Aorta (tissue), 5 donors: ENCODE data around the gene PCNX2. TPM values are rescaled to one million over a fixed set of nuclear protein-coding genes. Genes with fewer than 3 reads are reported as not detected.

ENCODE experiments used
- ATAC-seq: fragments of 200-7000 bp; cut with Tn5 transposase; one replicate; pipeline ENCODE4 v1.9.1; 2022; ENCODE audit warnings: moderate library complexity; ENCODE audit not compliant: low FRiP score
- DNase-seq, 2 donors: peaks; one replicate each; pipeline ENCODE4 v3.0.0-alpha.2; 2020
- H3K27ac ChIP-seq, 2 donors: one replicate each; pipeline ENCODE4 v1.5.1; 2013; ENCODE audit warnings: low read length in 2 of 2, mild to moderate bottlenecking in 2 of 2, moderate library complexity in 2 of 2, control low read depth in 1 of 2, inconsistent platforms in 1 of 2, low read depth in 1 of 2
- H3K27me3 ChIP-seq, 2 donors: one replicate each; pipeline ENCODE4 v1.6.1; 2013; ENCODE audit warnings: control low read depth in 1 of 2, low read length in 1 of 2, mild to moderate bottlenecking in 1 of 2, moderate library complexity in 1 of 2; ENCODE audit not compliant: insufficient read depth in 2 of 2, control insufficient read depth in 1 of 2
- H3K36me3 ChIP-seq, 2 donors: one replicate each; pipeline ENCODE4 v1.6.1; 2013; ENCODE audit warnings: control low read depth in 1 of 2, low read length in 1 of 2, mild to moderate bottlenecking in 1 of 2; ENCODE audit not compliant: insufficient read depth in 2 of 2, control insufficient read depth in 1 of 2
- H3K4me1 ChIP-seq, 2 donors: one replicate each; pipeline ENCODE4 v1.6.1; 2013; ENCODE audit warnings: low read length in 2 of 2, control low read depth in 1 of 2, mild to moderate bottlenecking in 1 of 2, moderate library complexity in 1 of 2; ENCODE audit not compliant: insufficient read depth in 2 of 2, control insufficient read depth in 1 of 2
- H3K4me3 ChIP-seq, 2 donors: one replicate each; pipeline ENCODE4 v1.5.1; 2013; ENCODE audit warnings: low read length in 2 of 2, control low read depth in 1 of 2, mild to moderate bottlenecking in 1 of 2
- H3K9me3 ChIP-seq: one replicate; pipeline ENCODE4 v1.6.1; 2013; ENCODE audit warnings: mild to moderate bottlenecking, low read length; ENCODE audit not compliant: control insufficient read depth
- WGBS, 2 donors: extraction: QIAGEN DNeasy Blood & Tissue Kit; methylation state at CpG; one replicate each; pipeline ENCODE4 v1.1.7; 2013; 5-methylcytosine and 5-hydroxymethylcytosine counted together
- intact Hi-C, 2 donors: fragments of 100-400 bp; cut with DNase I; formaldehyde crosslinking; loops; one replicate each; pipeline versions ENCODE4 v1.14.2 to v1.15.0; 2022
- polyA plus RNA-seq, 2 donors: library from polyadenylated mRNA; stranded (reverse); fragments of 200-250 nt; gene quantifications; one replicate each; pipeline ENCODE4 v1.2.3, GENCODE V29; 2013
- total RNA-seq, 2 donors: library from RNA; stranded (reverse); fragmentation: NEBNext Ultra II Directional; extraction: Animal tissue kit (Norgen Biotek cat#: 25700); gene quantifications; one replicate each; pipeline ENCODE4 v1.2.1, GENCODE V29; 2021
- donor health status: healthy with polysubstance abuse.
- donor health status: Bipolar disorder and iron deficiency.
- donor health status: DM: no; HTN: no; CAD: no.
- donor health status: DM: no; HTN: no; CAD: no.
- donor health status: DM: yes; HTN: yes; CAD: no.

PCNX2 gene
- total and polyA plus RNA-seq, 4 donors, result 0.38 to 27.2 (median 20.1) TPM

DNA sequence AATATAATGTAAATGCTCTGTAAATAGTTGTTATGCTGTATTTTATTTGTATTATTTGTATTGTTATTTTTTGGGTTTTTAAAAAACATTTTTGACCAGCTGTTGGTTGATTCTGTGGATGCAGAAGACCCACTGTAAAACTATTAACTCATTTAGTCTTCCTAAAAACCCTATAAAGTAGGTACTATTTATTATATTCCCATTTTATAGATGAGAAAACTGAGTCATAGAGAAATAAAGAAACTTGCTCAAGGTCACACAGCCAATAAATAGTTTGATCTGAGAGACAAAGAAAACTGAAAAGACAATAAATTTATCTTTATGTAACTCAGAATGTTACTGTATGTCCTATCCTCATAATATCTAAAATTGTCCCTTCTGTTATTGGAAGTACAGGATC, 30.8 kb upstream of the PCNX2 start:
- no peak overlapping the region for H3K4me3 ChIP-seq
- ATAC-seq, result no peak
- no peak overlapping the region for H3K27ac ChIP-seq
- H3K9me3 ChIP-seq, result no peaks in the 10 kb centered on the region
- no peak for DNase-seq
- H3K36me3 ChIP-seq, result no peaks in the 10 kb centered on the region
- intact Hi-C loops, result no loop called here
- H3K27me3 ChIP-seq, result no peaks in the 10 kb centered on the region
- no peaks in the 10 kb centered on the region for H3K4me1 ChIP-seq

DNA sequence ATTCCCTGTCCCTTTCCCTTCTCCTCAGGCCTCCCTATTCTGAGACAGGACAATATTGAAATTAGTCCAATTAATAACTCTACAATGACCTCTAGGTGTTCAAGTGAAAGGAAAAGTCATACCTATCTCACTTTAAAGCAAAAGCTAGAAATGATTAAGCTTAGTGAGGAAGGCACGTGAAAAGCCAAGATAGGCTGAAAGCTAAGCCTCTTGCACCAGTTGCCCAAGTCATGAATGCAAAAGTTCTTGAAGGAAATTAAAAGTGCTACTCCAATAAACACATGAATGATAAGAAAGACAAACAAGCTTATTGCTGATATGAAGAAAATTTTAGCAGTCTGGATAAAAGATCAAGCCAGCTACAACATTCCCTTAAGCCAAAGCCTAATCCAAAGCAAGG, 28.2 kb upstream of the PCNX2 start:
- Histone ChIP-seq H3K36me3 (no peaks in the 10 kb centered on the region), H3K4me1 (no peaks in the 10 kb centered on the region), H3K9me3 (no peaks in the 10 kb centered on the region), H3K27me3 (no peaks in the 10 kb centered on the region), H3K4me3 (no peak overlapping the region), H3K27ac (no peak overlapping the region)
- WGBS, 2 donors, result 45 to 67% methylated on average over 1 of the region's 1 CpG
- intact Hi-C loops, result no loop called here
- no peak for ATAC-seq
- DNase-seq, result no peak

DNA sequence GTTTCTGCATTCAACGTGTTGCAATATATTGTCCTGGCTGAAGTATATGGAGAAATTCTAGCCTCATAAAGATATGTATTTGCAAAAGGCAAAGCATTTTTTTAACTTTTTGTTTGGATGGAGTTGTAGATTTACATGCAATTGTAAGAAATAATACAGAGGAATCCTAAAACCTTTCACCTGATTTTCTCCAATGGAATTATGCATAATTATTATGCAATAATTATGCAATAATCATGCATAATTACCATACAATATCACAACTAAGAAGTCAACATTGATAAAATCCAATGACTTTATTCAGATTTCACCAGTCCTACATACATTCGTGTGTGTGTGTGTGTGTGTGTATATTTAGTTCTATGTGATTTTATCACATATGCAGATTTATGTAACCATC, 24.5 kb upstream of the PCNX2 start:
- Histone ChIP-seq H3K9me3 (no peaks in the 10 kb centered on the region), H3K4me1 (no peaks in the 10 kb centered on the region), H3K27me3 (no peaks in the 10 kb centered on the region), H3K27ac (no peak overlapping the region), H3K36me3 (no peaks in the 10 kb centered on the region), H3K4me3 (no peak overlapping the region)
- WGBS, 2 donors, result 76% methylated on average over 2 of the region's 2 CpGs
- intact Hi-C loops, result no loop called here
- ATAC-seq (no peak), DNase-seq (no peak)

DNA sequence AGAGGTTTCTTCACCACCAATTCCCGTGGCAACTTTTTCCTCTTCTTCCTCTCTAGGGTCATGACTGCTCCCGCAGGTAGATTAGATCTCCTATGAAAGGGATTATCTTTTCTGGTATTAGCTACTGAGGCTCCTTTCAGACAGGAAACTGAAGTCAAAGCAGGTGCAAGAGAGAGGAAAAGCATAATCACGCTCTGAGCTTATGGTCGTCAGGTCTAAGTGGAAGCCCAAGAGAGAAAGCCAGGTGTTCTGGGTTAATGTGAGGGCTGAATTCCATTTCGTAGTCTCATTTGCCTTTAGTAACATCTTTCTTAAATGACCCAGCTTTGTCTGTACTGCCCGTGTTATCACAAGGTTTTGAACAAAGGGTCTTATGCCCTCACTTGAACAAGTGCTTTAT, 23.7 kb upstream of the PCNX2 start:
- DNase-seq (no peak), ATAC-seq (no peak)
- 78 to 81% methylated on average over 6 of the region's 6 CpGs for WGBS, 2 donors
- H3K27me3 ChIP-seq, result no peaks in the 10 kb centered on the region
- no peak overlapping the region for H3K27ac ChIP-seq
- H3K36me3 ChIP-seq, result no peaks in the 10 kb centered on the region
- H3K9me3 ChIP-seq, result no peaks in the 10 kb centered on the region
- H3K4me1 ChIP-seq, result no peaks in the 10 kb centered on the region
- no peak overlapping the region for H3K4me3 ChIP-seq
- intact Hi-C loops, result no loop called here

DNA sequence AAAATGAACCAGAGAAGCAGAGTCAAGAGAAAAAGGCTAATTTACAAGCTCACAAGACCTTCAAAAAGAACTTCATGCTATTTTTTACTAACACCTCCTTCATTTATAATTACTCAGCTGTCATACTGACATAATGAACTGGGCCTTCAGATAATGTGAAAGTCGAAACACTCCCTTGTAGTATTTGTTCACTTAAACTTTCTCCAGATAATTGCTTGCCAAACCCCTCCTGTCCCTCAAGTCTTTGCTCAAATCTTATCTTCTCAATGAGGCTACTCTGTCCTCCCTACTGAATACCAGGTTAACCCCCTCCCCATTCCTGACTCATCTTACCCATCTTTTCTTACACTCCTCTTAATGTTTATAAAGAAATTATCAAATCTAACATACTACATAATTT, 20.9 kb upstream of the PCNX2 start:
- Histone ChIP-seq H3K27ac (no peak overlapping the region), H3K4me1 (no peaks in the 10 kb centered on the region), H3K27me3 (no peaks in the 10 kb centered on the region), H3K36me3 (no peaks in the 10 kb centered on the region), H3K9me3 (no peaks in the 10 kb centered on the region), H3K4me3 (no peak overlapping the region)
- ATAC-seq (no peak), DNase-seq (no peak)
- intact Hi-C loops, result no loop called here
- 50 to 70% methylated on average over 1 of the region's 1 CpG for WGBS, 2 donors

DNA sequence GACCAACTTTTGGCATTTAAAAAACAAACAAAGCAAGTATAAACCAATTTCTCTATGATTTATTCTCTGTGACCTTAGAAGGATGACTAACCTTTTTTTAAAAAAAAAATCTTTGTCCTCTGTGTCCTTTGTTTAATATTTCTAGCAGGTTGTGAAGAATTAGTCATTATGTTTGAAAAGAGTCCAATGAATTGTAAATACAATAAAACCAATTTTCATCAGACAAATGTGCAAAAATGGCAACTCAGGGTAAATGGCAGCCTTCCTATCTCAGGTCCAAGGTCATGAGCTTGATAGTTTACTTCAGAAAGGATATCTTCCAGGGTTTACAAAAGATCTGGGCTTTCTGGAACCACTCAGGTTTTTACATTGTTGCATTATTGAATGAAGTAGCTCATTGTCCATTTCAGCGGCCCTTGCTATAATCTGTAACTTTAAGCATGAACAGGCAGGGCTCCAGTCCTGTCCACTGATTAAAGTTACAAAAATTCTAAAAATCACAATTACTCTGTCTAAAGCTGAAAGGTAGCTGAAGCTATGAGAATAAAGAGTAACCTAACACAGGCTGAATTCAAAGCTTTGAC, 20.3 kb upstream of the PCNX2 start:
- no peak overlapping the region for H3K27ac ChIP-seq
- no peaks in the 10 kb centered on the region for H3K9me3 ChIP-seq
- intact Hi-C loops, result no loop called here
- whole genome bisulfite sequencing, 2 donors, result 61 to 78% methylated on average over 1 of the region's 1 CpG
- no peaks in the 10 kb centered on the region for H3K27me3 ChIP-seq
- H3K36me3 ChIP-seq, result no peaks in the 10 kb centered on the region
- H3K4me3 ChIP-seq, result no peak overlapping the region
- DNase-seq, result no peak
- no peak for ATAC-seq
- no peaks in the 10 kb centered on the region for H3K4me1 ChIP-seq

DNA sequence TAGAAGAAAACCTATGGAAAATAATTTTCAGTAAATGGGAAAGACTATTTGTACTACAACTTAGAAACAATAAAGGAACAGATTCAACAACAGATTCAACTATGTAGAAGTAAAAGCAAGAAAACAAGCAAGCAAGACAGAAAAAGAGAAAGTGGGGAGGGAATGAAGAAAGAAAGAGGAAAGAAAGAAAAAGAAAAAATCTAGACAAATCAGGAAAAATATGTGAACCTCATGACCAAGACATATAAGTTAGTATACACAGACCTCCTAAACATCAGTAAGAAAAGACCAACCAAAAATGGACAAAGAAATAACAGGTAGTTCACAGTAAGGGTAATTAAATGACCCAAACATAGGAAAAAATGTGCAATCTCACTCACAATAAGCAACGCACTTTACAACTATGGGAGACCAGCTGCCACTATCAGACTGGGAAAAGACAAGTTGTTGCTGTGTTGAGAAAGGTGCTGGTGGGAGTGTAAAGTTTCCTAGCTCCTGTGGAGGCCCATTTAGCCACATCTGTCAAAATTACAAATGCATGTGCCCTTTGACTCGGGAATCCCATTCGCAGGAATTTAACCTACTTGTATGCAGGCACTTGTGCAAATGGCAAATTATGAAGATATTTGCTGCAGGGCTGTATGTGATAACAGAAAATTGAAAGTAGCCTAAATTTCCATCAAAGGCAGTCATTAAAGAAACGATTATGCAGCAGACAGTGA, 18.1 kb upstream of the PCNX2 start:
- WGBS, 2 donors, result 59 to 65% methylated on average over 4 of the region's 4 CpGs
- DNase-seq, result no peak
- H3K4me1 ChIP-seq, result no peaks in the 10 kb centered on the region
- intact Hi-C loops, result no loop called here
- no peak overlapping the region for H3K4me3 ChIP-seq
- H3K27me3 ChIP-seq, result no peaks in the 10 kb centered on the region
- no peak for ATAC-seq
- H3K27ac ChIP-seq, result no peak overlapping the region
- no peaks in the 10 kb centered on the region for H3K36me3 ChIP-seq
- H3K9me3 ChIP-seq, result no peaks in the 10 kb centered on the region

DNA sequence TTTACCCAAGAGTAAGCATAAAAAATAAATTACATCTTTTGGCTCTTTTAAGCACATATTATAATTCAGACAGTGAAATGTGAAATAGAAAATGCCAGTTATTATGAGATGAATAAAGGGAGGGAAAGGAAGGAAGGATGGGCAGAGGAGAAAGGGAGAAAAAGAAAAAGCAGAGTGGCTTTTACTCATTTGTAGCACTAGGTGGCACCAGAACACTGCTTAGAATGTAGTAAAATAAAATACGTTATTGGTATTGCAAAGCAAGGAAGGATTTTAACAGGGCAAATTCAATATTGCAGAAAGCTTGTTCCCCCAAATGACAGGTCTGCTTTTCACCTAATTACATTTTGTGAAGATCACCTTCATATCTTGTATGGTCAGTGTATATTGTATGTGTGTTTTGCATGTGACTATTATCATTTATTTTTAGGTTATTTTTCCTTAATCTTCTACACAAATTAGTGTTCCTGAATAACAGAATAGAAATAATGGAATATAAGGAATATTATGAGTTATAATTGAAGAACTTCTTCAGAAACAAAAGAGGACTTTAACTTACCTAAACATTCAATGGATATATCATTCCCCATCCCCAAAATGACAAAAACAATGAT, 9.1 kb upstream of the PCNX2 start:
- no peak overlapping the region for H3K27ac ChIP-seq
- H3K4me1 ChIP-seq, result no peaks in the 10 kb centered on the region
- H3K27me3 ChIP-seq, result peaks cover 0 to 2% of the 10 kb centered on the region in 2 donors
- H3K4me3 ChIP-seq, result no peak overlapping the region
- DNase-seq (no peak), ATAC-seq (no peak)
- intact Hi-C loops, result no loop called here
- H3K9me3 ChIP-seq, result peaks cover 2% of the 10 kb centered on the region
- H3K36me3 ChIP-seq, result no peaks in the 10 kb centered on the region
- 2 to 4% methylated on average over 1 of the region's 1 CpG for WGBS, 2 donors

DNA sequence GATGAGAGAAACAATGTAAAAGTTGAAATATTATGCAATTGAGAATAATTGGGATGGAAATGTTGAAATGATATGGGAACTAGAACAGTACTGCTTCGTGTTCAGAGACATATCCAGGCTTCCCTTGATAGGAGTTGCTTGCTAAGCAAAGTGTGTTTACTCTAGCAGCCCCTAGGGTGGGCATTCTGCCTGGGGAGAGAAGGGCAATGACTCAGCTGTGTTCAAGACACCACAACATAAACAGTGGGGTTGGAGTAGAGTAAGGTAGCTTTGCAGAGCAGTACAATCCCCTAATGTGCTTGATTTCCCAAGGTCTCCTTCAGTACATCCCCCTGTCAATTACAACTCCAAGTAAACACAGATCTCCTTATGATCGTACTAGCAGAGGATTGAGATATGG, 4.8 kb upstream of the PCNX2 start:
- peaks cover 2% of the 10 kb centered on the region for H3K9me3 ChIP-seq
- DNase-seq (no peak), ATAC-seq (no peak)
- whole genome bisulfite sequencing, 2 donors, result 63 to 74% methylated on average over 2 of the region's 2 CpGs
- H3K4me1 ChIP-seq, result no peaks in the 10 kb centered on the region
- no peaks in the 10 kb centered on the region for H3K27me3 ChIP-seq
- H3K36me3 ChIP-seq, result no peaks in the 10 kb centered on the region
- H3K4me3 ChIP-seq, result no peak overlapping the region
- intact Hi-C loops, result no loop called here
- H3K27ac ChIP-seq, result no peak overlapping the region
